Small intestine (tissue), 7 donors: ENCODE results near the gene COL9A2. TPM values are rescaled to one million over a fixed set of nuclear protein-coding genes. Genes with fewer than 3 reads are reported as not detected.

Experiments
- DNase-seq, 2 donors: peaks; one replicate each; pipeline versions ENCODE4 v3.0.0 to v3.0.0-alpha.2; 2013
- FAIRE-seq: peaks from 2 replicates; lab custom pipeline; 2012; peaks lifted over from hg19 to GRCh38; lab: Jason Lieb, UNC
- H3K27ac ChIP-seq, 3 donors: one replicate each; pipeline ENCODE4 v1.5.1; 2013; ENCODE audit warnings: low read length in 2 of 3, mild to moderate bottlenecking in 2 of 3, control low read depth in 1 of 3, inconsistent platforms in 1 of 3, low read depth in 1 of 3, moderate library complexity in 1 of 3
- H3K27me3 ChIP-seq, 3 donors: one replicate each; pipeline ENCODE4 v1.6.1; 2013; ENCODE audit warnings: low read length in 3 of 3, inconsistent platforms in 1 of 3; ENCODE audit not compliant: control insufficient read depth in 3 of 3, insufficient read depth in 3 of 3
- H3K36me3 ChIP-seq, 3 donors: one replicate each; pipeline ENCODE4 v1.6.1; 2013; ENCODE audit warnings: low read length in 3 of 3, inconsistent platforms in 1 of 3, low read depth in 1 of 3, mild to moderate bottlenecking in 1 of 3, moderate library complexity in 1 of 3; ENCODE audit not compliant: control insufficient read depth in 3 of 3, insufficient read depth in 2 of 3
- H3K4me1 ChIP-seq, 3 donors: one replicate each; pipeline ENCODE4 v1.6.1; 2013; ENCODE audit warnings: low read length in 2 of 3, inconsistent platforms in 1 of 3, low read depth in 1 of 3, mild to moderate bottlenecking in 1 of 3, moderate library complexity in 1 of 3; ENCODE audit not compliant: control insufficient read depth in 3 of 3, insufficient read depth in 2 of 3
- H3K4me3 ChIP-seq, 3 donors: one replicate each; pipeline ENCODE4 v1.5.1; 2013; ENCODE audit warnings: low read length in 3 of 3, control low read depth in 1 of 3, inconsistent platforms in 1 of 3, low read depth in 1 of 3, mild to moderate bottlenecking in 1 of 3, moderate library complexity in 1 of 3
- H3K9me3 ChIP-seq, 2 donors: one replicate each; pipeline ENCODE4 v1.6.1; 2013; ENCODE audit warnings: low read depth in 1 of 2, low read length in 1 of 2; ENCODE audit not compliant: control insufficient read depth in 2 of 2, insufficient read depth in 1 of 2
- WGBS, 3 donors: extraction: QIAGEN DNeasy Blood & Tissue Kit; methylation state at CpG; one replicate each; pipeline ENCODE4 v1.1.7; 2013; 5-methylcytosine and 5-hydroxymethylcytosine counted together
- polyA plus RNA-seq, 4 donors: library from polyadenylated mRNA; stranded (reverse) in 3 of 4; unstranded in 1 of 4; fragments of 200-250 nt in 3 of 4; fragments of 120-200 nt in 1 of 4; gene quantifications; one replicate each; pipeline versions ENCODE4 v1.2.1 to v1.2.3, GENCODE V29; 2013
- donor health status: healthy with polysubstance abuse.
- donor health status: control.
- donor health status: control.
- donor health status: Bipolar disorder and iron deficiency.
- donor health status: healthy.

The COL9A2 gene
- polyA plus RNA-seq, 4 donors = 2.4 to 9.1 (median 4.8) TPM; not detected in 1

DNA sequence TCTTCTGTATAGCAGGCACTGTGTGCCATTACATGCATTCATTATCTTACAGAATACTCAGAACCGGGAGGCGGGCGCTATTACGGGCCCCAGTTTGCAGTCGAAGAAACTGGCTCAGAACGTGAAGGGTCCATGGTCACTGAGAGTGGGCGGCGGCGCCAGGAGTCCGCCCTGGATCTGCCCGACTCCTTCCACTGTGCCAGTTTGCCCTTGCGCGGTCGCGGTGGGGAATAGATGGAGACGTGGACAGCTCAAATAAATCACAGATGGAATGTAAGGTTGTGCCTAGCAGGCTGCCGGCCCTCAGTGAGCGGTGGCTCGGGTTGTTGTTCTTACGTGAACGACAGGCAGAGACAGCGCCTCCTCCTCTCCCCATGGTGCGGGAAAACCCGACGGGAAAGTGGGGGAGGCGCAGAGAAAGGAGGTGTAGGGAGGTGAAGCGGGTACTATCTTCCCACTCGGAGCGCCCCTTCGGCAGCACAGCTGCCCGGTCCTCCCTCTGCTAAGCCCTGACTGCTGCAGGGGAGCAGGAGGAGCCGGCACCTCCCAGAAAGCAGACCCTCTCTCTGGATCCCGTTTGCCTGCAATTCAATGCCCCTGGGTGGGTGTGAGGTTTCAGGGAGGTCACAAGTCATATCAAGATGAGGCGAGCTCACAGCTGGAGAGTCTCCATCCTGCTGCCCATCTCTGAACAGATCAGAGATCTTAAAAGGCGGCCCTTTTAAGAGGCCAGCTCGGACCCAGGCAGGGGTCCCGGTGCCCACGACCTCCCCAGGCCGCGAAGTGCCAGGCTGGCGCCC, 1.1 kb downstream of the COL9A2 start:
- DNase-seq = peak; percentile 13 to 57
- H3K9me3 ChIP-seq = no peaks in the 10 kb centered on the region
- peaks cover 4 to 49% (median 6%) of the 10 kb centered on the region in 3 donors for H3K27me3 ChIP-seq
- no peaks in the 10 kb centered on the region for H3K36me3 ChIP-seq
- no peak for FAIRE-seq
- H3K27ac ChIP-seq = no peak overlapping the region
- H3K4me3 ChIP-seq = peak overlapping the region in 2 of 3 donors; percentile 31 to 43
- peaks cover 0 to 47% (median 3%) of the 10 kb centered on the region in 3 donors for H3K4me1 ChIP-seq
- 1 to 4% (median 3%) methylated on average over 35 to 41 of the region's 41 CpGs for WGBS, 3 donors

DNA sequence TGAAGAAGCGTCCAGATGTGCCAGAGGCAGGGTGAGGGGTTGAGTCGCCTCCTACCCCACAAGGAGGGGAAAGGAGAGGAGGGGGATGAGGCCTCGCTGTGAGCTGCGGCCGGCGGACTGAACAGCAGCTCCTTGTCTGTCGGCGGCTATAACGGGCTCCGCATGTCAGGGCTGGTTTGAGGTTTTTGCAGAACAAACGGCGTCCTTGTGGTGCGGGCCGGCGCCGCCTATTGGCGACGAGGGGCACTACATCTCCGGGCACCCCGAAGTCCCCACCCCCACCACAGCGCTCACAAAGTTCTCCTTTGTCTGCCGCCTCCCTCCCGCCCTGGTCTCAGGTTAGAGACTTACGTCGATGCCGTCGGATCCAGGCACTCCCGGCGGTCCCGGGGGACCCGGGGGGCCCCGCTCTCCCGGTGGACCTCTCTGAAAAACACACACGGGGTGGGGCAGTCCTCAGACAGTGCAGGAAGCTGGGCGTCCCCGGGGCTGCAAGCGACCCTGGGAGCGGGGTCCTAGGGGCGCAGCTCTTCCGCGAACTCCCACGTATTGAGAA, 1.8 kb downstream of the COL9A2 start:
- no peaks in the 10 kb centered on the region for H3K36me3 ChIP-seq
- FAIRE-seq (no peak), DNase-seq (peak; percentile 65 to 89)
- peaks cover 4 to 49% (median 6%) of the 10 kb centered on the region in 3 donors for H3K27me3 ChIP-seq
- peak overlapping the region in 2 of 3 donors; percentile 31 to 43 for H3K4me3 ChIP-seq
- H3K27ac ChIP-seq = no peak overlapping the region
- H3K9me3 ChIP-seq = no peaks in the 10 kb centered on the region
- 3 to 5% (median 3%) methylated on average over 34 to 42 of the region's 42 CpGs for WGBS, 3 donors
- peaks cover 0 to 47% (median 3%) of the 10 kb centered on the region in 3 donors for H3K4me1 ChIP-seq

DNA sequence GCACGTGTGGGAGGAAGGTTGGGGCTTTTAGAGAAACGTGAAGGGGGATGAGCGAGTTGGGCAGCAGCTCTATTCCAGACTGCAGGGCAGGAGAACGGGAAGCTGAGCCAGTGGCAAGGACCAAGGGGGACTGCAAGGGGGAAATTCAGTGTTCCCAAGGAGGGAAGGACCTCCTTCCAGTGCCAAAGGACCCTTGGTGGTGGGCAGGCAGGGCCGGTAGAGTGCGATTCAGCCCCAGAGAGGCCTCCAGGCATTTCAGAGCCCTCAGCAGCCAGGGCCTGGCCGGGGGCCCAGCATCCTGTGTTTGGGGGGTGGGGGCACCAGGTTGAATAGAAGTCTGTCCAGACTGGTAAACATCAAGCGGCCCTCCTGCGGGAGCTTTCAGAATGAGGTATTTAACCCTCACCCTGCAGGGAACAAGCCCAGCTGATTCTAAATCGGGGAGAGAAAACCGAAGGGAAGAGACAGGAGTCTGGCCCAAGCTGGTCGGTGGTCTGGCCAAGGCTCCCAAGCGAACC, 2.3 kb downstream of the COL9A2 start:
- peaks cover 4 to 49% (median 6%) of the 10 kb centered on the region in 3 donors for H3K27me3 ChIP-seq
- FAIRE-seq (no peak), DNase-seq (no peak)
- WGBS, 3 donors = 60 to 71% (median 65%) methylated on average over 13 of the region's 13 CpGs
- H3K4me1 ChIP-seq = peaks cover 0 to 47% (median 3%) of the 10 kb centered on the region in 3 donors
- H3K36me3 ChIP-seq = no peaks in the 10 kb centered on the region
- H3K4me3 ChIP-seq = no peak overlapping the region
- no peak overlapping the region for H3K27ac ChIP-seq
- no peaks in the 10 kb centered on the region for H3K9me3 ChIP-seq

DNA sequence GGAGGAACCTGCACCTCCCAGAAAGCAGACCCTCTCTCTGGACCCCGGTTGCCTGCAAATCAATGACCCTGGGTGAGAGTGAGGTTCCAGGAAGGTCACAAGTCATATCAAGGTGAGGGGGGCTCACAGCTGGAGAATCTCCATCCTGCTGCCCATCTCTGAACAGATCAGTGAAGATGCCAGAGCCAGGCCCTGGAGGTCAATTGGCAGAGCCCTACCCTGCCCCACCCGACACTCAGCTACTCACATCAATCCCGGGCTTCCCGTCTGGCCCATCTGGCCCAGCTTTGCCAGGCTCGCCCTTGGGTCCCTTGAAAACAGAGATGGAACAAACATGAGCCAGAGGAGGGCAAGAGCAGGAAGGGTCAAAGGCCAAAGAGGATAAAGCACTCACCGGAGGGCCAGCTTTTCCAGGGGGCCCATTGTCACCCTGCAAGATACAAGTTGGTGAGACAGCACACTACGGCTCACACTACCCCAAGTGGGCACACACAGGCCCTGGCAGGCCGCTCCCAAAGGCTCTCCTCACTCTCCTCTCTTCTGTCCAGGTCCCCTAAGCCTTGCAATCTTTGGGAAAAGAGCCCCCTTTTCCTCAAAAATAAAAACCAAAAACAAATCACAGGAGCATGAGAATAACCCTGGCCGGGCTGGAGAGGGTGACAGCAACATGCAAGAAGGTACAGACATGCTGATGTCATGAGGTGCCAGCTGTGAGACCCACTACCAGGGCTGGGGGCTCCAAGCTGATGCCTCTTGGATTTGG, 2.9 kb downstream of the COL9A2 start:
- WGBS, 3 donors = 69 to 81% (median 72%) methylated on average over 9 of the region's 9 CpGs
- FAIRE-seq (no peak), DNase-seq (no peak)
- H3K27me3 ChIP-seq = peaks cover 4 to 43% (median 6%) of the 10 kb centered on the region in 3 donors
- no peak overlapping the region for H3K4me3 ChIP-seq
- no peaks in the 10 kb centered on the region for H3K36me3 ChIP-seq
- H3K4me1 ChIP-seq = peaks cover 0 to 47% (median 3%) of the 10 kb centered on the region in 3 donors
- H3K27ac ChIP-seq = no peak overlapping the region
- H3K9me3 ChIP-seq = no peaks in the 10 kb centered on the region

DNA sequence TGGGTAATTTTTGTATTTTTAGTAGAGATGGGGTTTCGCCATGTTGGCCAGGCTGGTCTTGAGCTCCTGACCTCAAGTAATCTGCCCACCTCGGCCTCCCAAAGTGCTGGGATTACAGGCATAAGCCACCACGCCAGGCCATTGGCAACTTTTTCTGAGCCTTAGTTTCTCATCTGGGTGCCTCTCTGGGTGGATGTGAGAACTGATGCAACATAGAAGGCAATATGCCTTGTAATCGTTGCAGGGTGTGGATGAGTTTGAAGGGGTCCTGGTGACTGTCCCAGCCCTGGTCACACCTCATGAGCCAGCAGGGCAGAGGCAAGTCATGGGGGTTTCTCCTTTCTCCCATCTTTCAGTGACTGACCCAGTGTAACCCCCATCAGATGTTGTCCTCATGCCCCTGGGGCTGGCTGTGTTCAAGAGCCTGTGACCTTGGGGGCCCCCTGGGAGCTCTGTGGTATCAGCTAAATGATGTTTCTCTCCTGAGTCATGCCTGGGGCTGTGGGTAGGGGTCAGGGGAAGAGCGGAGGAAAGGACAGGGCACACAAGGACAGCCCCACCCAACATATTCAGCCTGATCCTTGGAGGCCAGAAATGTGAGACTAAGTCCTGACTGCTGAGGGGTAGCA, 3.6 kb downstream of the COL9A2 start:
- Histone ChIP-seq H3K9me3 (no peaks in the 10 kb centered on the region), H3K4me3 (no peak overlapping the region), H3K36me3 (no peaks in the 10 kb centered on the region), H3K4me1 (peaks cover 0 to 47% (median 3%) of the 10 kb centered on the region in 3 donors), H3K27me3 (peaks cover 4 to 38% (median 6%) of the 10 kb centered on the region in 3 donors), H3K27ac (no peak overlapping the region)
- DNase-seq (peak in 1 of 2 donors; percentile 42), FAIRE-seq (no peak)
- WGBS, 3 donors = 86 to 95% (median 94%) methylated on average over 5 of the region's 5 CpGs

DNA sequence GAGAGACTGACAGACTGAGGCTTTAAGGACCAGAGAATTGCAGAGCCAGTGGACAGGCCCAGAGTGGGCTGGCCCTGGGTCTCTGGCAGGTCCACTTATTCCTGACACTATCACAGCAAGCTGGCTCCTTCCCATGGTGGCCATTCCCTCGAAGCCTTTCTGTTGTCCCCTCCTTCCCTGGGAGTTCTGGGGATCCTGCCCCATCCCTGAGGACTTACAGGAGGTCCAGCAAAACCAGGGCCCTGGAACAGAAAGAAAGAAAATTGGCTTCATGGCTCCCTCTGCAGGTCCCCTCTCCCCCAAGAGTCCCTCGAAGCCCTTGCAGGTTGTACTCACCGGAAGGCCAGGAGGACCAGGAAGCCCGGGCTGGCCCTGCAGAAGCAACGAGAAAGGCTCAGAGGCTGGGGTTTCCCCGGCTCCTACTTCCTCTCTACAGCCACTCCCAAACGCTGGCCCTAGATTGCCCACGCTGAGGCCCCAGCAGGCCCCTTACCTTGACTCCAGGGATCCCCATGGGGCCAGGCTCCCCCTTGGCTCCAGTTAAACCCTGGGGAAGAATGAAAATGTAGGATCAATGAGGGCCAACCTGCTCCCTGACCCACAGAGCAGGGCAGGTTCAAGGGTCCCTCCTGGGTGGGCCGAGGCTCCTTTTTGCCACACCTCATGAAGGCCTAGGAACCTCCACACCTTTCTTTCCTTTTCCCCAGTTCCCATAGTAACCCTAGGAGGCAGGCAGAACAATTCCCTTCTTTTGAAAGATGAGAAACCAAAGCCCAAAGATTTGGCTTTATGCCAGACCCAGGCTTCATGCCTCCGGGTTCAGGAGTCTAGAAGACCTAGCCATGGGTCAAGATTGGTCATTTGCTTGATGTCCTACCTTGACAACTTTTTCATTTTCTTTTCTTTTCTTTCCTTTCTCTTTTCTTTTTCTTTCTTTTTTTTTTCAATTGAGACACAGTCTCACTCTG, 4.6 kb downstream of the COL9A2 start:
- Histone ChIP-seq H3K27ac (no peak overlapping the region), H3K4me1 (peaks cover 0 to 47% (median 3%) of the 10 kb centered on the region in 3 donors), H3K36me3 (peaks cover 0 to 2% (median 0%) of the 10 kb centered on the region in 3 donors), H3K4me3 (no peak overlapping the region), H3K27me3 (peaks cover 2 to 29% (median 4%) of the 10 kb centered on the region in 3 donors), H3K9me3 (no peaks in the 10 kb centered on the region)
- 15 to 43% (median 21%) methylated on average over 10 of the region's 10 CpGs for WGBS, 3 donors
- FAIRE-seq (no peak), DNase-seq (peak; percentile 53 to 74)

DNA sequence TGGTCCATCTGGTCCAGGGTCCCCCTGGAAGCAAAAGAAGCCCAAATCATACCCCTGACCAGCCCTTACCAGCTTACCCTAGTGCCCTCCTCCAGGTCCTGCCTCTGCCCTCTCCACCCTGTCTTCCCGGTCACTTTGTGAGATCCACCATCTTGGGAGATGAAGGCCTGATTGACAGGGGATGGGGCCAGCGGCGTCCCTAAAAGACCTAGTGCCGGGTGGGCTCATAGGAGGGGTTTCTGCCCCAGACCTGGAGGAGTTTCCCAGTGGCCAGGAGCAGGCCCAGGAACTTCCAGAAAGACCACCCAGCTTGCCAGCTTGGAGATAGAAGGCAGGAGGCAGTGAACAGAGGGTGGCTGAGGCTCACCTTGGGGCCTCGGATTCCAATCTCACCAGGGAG, 5.4 kb downstream of the COL9A2 start:
- peaks cover 0 to 42% (median 3%) of the 10 kb centered on the region in 3 donors for H3K4me1 ChIP-seq
- 84 to 95% (median 88%) methylated on average over 5 of the region's 5 CpGs for WGBS, 3 donors
- peaks cover 0 to 2% (median 0%) of the 10 kb centered on the region in 3 donors for H3K36me3 ChIP-seq
- no peak overlapping the region for H3K27ac ChIP-seq
- peaks cover 2 to 21% (median 4%) of the 10 kb centered on the region in 3 donors for H3K27me3 ChIP-seq
- H3K9me3 ChIP-seq = no peaks in the 10 kb centered on the region
- DNase-seq (no peak), FAIRE-seq (no peak)
- no peak overlapping the region for H3K4me3 ChIP-seq
